ENCODE measurements around the gene SF3A2.

DNA sequence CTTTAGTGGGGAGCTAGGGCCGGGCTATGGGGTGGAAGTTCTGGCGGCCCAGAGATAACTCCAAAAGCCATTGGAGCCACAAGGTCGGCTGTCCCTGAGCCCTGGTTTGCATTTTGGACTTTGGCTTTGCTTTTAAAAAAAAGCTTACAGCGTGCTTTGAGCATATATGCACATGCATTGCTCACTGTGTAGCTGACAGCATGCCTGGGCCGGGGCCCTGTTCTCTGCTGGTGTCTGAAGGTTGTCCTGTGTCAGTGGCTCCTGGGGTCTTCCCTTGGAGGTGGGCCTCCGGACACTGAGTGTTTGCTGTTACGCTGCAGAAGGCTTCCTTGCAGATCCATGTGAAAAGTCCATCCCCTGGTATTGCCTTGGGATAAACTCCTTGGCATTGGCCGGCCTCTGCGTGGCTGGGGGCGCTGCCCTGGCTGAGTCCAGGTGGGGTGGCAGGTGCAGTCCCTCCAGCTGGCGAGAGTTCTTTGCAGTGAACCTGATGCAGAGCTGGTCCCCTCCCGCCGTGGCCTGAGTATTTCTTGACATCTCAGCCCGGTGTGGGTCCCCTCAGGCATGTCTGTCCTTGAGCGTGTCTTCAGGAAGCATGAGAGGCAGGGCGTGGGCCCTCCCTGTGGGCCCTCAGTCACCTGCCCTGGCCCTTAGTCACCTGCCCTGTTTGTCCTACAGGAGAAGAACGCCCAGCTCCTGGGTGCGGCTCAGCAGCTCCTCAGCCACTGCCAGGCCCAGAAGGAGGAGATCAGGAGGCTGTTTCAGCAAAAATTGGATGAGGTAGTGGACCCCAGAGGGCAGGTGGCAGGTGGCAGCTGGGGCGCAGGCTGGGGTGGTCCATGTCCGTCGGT lies 23.5 kb upstream of the SF3A2 start:
- TF ChIP-seq, protein P1, sequence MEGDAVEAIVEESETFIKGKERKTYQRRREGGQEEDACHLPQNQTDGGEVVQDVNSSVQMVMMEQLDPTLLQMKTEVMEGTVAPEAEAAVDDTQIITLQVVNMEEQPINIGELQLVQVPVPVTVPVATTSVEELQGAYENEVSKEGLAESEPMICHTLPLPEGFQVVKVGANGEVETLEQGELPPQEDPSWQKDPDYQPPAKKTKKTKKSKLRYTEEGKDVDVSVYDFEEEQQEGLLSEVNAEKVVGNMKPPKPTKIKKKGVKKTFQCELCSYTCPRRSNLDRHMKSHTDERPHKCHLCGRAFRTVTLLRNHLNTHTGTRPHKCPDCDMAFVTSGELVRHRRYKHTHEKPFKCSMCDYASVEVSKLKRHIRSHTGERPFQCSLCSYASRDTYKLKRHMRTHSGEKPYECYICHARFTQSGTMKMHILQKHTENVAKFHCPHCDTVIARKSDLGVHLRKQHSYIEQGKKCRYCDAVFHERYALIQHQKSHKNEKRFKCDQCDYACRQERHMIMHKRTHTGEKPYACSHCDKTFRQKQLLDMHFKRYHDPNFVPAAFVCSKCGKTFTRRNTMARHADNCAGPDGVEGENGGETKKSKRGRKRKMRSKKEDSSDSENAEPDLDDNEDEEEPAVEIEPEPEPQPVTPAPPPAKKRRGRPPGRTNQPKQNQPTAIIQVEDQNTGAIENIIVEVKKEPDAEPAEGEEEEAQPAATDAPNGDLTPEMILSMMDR (IDR thresholded peaks at IDR 0.05), result no peak
- TF ChIP-seq POLR2A (IDR thresholded peaks at IDR 0.05), result no peak
